Right kidney (tissue), 1 donor: Measurements from ENCODE around the gene MISP3.

Source experiments
- DNase-seq: peaks from one replicate; pipeline ENCODE4 v3.0.0-alpha.2; 2016

Gene MISP3

DNA sequence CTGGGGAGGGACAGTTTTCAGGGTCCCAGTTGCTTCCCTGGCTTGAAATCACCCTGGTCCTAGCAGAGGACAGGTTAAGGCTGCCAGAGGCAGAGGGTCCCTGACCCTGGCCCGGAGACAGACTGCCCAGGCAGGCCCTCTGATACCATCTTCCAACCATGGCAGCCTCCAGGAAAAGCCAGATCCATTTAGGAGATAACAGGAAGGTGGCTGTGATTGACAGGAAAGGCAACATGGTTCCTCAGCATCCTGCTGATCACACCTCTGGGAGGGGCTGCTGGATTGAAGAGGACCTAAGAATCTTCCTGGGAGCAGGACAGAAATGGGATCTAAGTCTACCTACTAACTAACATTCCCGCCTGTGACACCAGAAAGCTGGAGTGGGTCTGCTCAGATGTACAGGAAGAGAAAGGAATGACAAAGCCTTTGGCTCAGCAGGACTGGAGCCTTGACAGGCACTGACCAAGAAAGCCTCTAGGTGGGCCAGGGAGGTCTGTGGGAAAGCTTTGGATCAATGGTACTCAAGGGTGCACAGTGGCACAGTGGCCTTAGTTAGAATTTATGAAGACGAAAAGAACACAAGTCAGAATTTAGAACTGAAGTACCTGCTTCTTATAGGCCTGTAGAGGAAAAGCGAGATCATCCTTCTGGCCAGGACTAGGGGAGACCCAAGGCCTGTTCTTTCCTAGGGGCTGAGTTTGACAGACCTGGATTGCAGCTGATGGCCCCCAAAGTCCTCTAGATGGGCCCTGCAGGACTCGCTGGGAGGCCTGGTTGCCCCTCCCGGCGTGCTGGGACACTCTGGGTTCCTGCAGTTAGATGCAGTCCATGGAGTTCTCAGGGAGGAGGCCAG, 47.3 kb downstream of the MISP3 start:
- no peak for DNase-seq

DNA sequence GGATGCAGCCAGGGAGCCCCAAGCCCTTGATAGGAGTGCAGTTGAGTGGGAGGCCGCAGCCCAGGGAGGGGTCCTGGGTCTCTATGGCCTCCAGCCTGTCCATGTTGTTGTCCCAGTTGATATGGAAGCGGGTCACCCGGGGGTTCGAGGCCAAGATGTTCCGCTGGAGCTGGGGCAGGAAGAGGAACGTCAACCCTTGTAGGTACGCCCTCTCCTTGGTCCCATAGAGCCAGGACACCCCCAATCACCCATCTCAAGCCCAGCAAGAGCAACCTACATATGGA, 47.9 kb downstream of the MISP3 start:
- no peak for DNase-seq

DNA sequence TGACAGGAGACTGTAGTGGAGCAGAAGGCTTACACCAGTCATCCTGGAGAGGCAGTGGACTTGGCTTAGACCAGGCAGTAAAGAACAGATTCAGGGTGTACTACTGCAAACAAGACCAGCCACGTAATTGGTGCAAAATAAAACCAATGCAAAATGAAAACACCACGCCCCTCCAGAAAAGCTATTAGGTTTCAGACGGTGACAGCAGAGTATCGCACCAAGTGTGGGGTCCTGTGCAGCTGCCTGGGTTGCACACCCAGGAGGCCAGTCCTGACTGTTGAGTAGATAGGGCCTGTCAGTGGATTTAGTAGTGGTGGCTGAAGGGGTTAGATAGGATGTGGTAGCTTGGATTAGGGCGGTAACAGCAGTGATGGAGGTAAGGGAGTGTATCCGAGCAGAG, 50.3 kb downstream of the MISP3 start:
- no peak for DNase-seq
